Measurements from ENCODE around the gene MRPL20. TPM values are rescaled to one million over a fixed set of nuclear protein-coding genes. Genes with fewer than 3 reads are reported as not detected.

The MRPL20 gene
- total RNA-seq, 2 donors from 2014 or later, result 160 to 218 TPM

GRCh38 chr1:1380860-1381259 lies 26.2 kb downstream of the MRPL20 start:
- Histone ChIP-seq H3K36me3 (peaks cover 6% of the 10 kb centered on the region), H3K9me3 (no peaks in the 10 kb centered on the region), H3K27ac (no peak overlapping the region), H3K4me3 (no peak overlapping the region), H3K27me3 (no peaks in the 10 kb centered on the region), H3K4me1 (peaks cover 0 to 5% of the 10 kb centered on the region in 2 donors)
- no peak for TF ChIP-seq CTCF (IDR thresholded peaks at IDR 0.05)
- DNase-seq (ENCODE audit: low spot score), result no peak

GRCh38 chr1:1377540-1378205 lies 29.4 kb downstream of the MRPL20 start:
- TF ChIP-seq CTCF (IDR thresholded peaks at IDR 0.05), result no peak

GRCh38 chr1:1376551-1377226 lies 30.4 kb downstream of the MRPL20 start:
- Histone ChIP-seq H3K27ac (no peak overlapping the region), H3K4me1 (peaks cover 0 to 36% of the 10 kb centered on the region in 2 donors), H3K9me3 (no peaks in the 10 kb centered on the region), H3K36me3 (peaks cover 9% of the 10 kb centered on the region), H3K4me3 (no peak overlapping the region), H3K27me3 (no peaks in the 10 kb centered on the region)
- no peak for TF ChIP-seq CTCF (IDR thresholded peaks at IDR 0.05)
- no peak for DNase-seq (ENCODE audit: low spot score)

More at GRCh38 chr1:1377540-1378205, 29.4 kb downstream of the MRPL20 start:
- peaks cover 9% of the 10 kb centered on the region for H3K36me3 ChIP-seq
- H3K4me3 ChIP-seq, result no peak overlapping the region
- no peaks in the 10 kb centered on the region for H3K27me3 ChIP-seq
- no peak for DNase-seq (ENCODE audit: low spot score)
- H3K9me3 ChIP-seq, result no peaks in the 10 kb centered on the region
- no peak overlapping the region for H3K27ac ChIP-seq
- H3K4me1 ChIP-seq, result peaks cover 0 to 26% of the 10 kb centered on the region in 2 donors

- Histone ChIP-seq H3K27me3 (no peaks in the 10 kb centered on the region), H3K4me1 (peaks cover 0 to 39% of the 10 kb centered on the region in 2 donors), H3K4me3 (peak within 1 kb of the TSS; percentile 97 to 99), H3K36me3 (peaks cover 9% of the 10 kb centered on the region), H3K27ac (peak within 1 kb of the TSS; percentile 94 to 97), H3K9me3 (no peaks in the 10 kb centered on the region)
- peak in 1 of 2 donors; percentile 42 for TF ChIP-seq CTCF (IDR thresholded peaks at IDR 0.05)
- peak; percentile 99 for DNase-seq (ENCODE audit: low spot score)
These were observed 32.0 kb downstream of the MRPL20 start, which contains the start of gene AURKAIP1 for GRCh38 chr1:1374929-1375662. Gene AURKAIP1, minus strand, starts transcription at chr1:1375207. Its CDS starts 451 bp downstream, at chr1:1374756.

- Histone ChIP-seq H3K27ac (peak overlapping the region; percentile 94 to 97), H3K4me1 (peaks cover 0 to 39% of the 10 kb centered on the region in 2 donors), H3K4me3 (peak overlapping the region; percentile 97 to 99), H3K36me3 (peaks cover 9% of the 10 kb centered on the region), H3K9me3 (no peaks in the 10 kb centered on the region), H3K27me3 (no peaks in the 10 kb centered on the region)
- TF ChIP-seq CTCF (IDR thresholded peaks at IDR 0.05), result no peak
- no peak for DNase-seq (ENCODE audit: low spot score)
These were observed 32.5 kb downstream of the MRPL20 start for GRCh38 chr1:1374589-1374928.

Data from right atrium auricular region (tissue), 2 donors.